Measurements from ENCODE around the gene DBX2. TPM values are rescaled to one million over a fixed set of nuclear protein-coding genes. Genes with fewer than 3 reads are reported as not detected.
"Not testable (repeated sequence)": the region's sequence is repeated elsewhere in the genome, so short reads cannot be mapped to it uniquely, and the experiment has no call there.

DBX2 gene
- total RNA-seq, 4 donors from 2014 or later = 0.40 to 1.1 (median 0.76) TPM; not detected in 1

GRCh38 chr12:45008211-45008610 lies 42.7 kb downstream of the DBX2 start:
- TF ChIP-seq EP300 (IDR thresholded peaks at IDR 0.05) (no peak), POLR2AphosphoS5 (IDR thresholded peaks at IDR 0.05) (no peak), POLR2A (IDR thresholded peaks at IDR 0.05) (no peak), CTCF (IDR thresholded peaks at IDR 0.05) (no peak)
- Histone ChIP-seq H3K4me1 (no peaks in the 10 kb centered on the region), H3K9me3 (no peaks in the 10 kb centered on the region), H3K4me3 (no peak overlapping the region), H3K36me3 (no peaks in the 10 kb centered on the region), H3K27ac (no peak overlapping the region), H3K27me3 (no peaks in the 10 kb centered on the region)
- no peak for DNase-seq (ENCODE audit: low spot score in 2 of 2)

- TF ChIP-seq EP300 (IDR thresholded peaks at IDR 0.05) = no peak
- TF ChIP-seq POLR2AphosphoS5 (IDR thresholded peaks at IDR 0.05) = no peak
- TF ChIP-seq POLR2A (IDR thresholded peaks at IDR 0.05) = no peak
- TF ChIP-seq CTCF (IDR thresholded peaks at IDR 0.05) = no peak
- Histone ChIP-seq H3K4me1 (no peaks in the 10 kb centered on the region), H3K27me3 (no peaks in the 10 kb centered on the region), H3K4me3 (no peak overlapping the region), H3K9me3 (no peaks in the 10 kb centered on the region), H3K27ac (no peak overlapping the region), H3K36me3 (no peaks in the 10 kb centered on the region)
- no peak for DNase-seq (ENCODE audit: low spot score in 2 of 2)
These were observed 51.5 kb downstream of the DBX2 start for GRCh38 chr12:44999355-44999754.

GRCh38 chr12:44993161-44993560 lies 57.7 kb downstream of the DBX2 start:
- DNase-seq (ENCODE audit: low spot score in 2 of 2) = no peak
- Histone ChIP-seq H3K4me3 (no peak overlapping the region), H3K9me3 (no peaks in the 10 kb centered on the region), H3K4me1 (no peaks in the 10 kb centered on the region), H3K36me3 (no peaks in the 10 kb centered on the region), H3K27ac (no peak overlapping the region), H3K27me3 (no peaks in the 10 kb centered on the region)
- no peak for TF ChIP-seq POLR2A (IDR thresholded peaks at IDR 0.05)
- no peak for TF ChIP-seq POLR2AphosphoS5 (IDR thresholded peaks at IDR 0.05)
- no peak for TF ChIP-seq EP300 (IDR thresholded peaks at IDR 0.05)
- TF ChIP-seq CTCF (IDR thresholded peaks at IDR 0.05) = no peak
- WGBS = 29% methylated on average over 1 of the region's 1 CpG

GRCh38 chr12:44984863-44985262 lies 66.0 kb downstream of the DBX2 start:
- H3K9me3 ChIP-seq; DNase-seq (ENCODE audit: low spot score in 2 of 2); H3K36me3 ChIP-seq; H3K27ac ChIP-seq; H3K27me3 ChIP-seq; H3K4me3 ChIP-seq; H3K4me1 ChIP-seq: not testable (repeated sequence)
- WGBS = 93% methylated on average over 10 of the region's 10 CpGs

GRCh38 chr12:44979918-44980317 lies 71.0 kb downstream of the DBX2 start:
- H3K4me1 ChIP-seq = no peaks in the 10 kb centered on the region
- no peak for TF ChIP-seq CTCF (IDR thresholded peaks at IDR 0.05)
- no peak for TF ChIP-seq POLR2AphosphoS5 (IDR thresholded peaks at IDR 0.05)
- 88% methylated on average over 5 of the region's 5 CpGs for WGBS

GRCh38 chr12:44976246-44976645 lies 74.7 kb downstream of the DBX2 start:
- Histone ChIP-seq H3K4me3 (no peak overlapping the region), H3K9me3 (no peaks in the 10 kb centered on the region), H3K4me1 (no peaks in the 10 kb centered on the region), H3K36me3 (no peaks in the 10 kb centered on the region), H3K27me3 (no peaks in the 10 kb centered on the region), H3K27ac (no peak overlapping the region)
- TF ChIP-seq CTCF (IDR thresholded peaks at IDR 0.05) (no peak), POLR2A (IDR thresholded peaks at IDR 0.05) (no peak), POLR2AphosphoS5 (IDR thresholded peaks at IDR 0.05) (no peak), EP300 (IDR thresholded peaks at IDR 0.05) (no peak)
- no peak for DNase-seq (ENCODE audit: low spot score in 2 of 2)

More at GRCh38 chr12:44979918-44980317, 71.0 kb downstream of the DBX2 start:
- Histone ChIP-seq H3K36me3 (no peaks in the 10 kb centered on the region), H3K27ac (no peak overlapping the region), H3K9me3 (no peaks in the 10 kb centered on the region), H3K4me3 (no peak overlapping the region), H3K27me3 (no peaks in the 10 kb centered on the region)
- no peak for DNase-seq (ENCODE audit: low spot score in 2 of 2)
